Measurements from ENCODE around the gene LARGE1. TPM values are rescaled to one million over a fixed set of nuclear protein-coding genes. Genes with fewer than 3 reads are reported as not detected.

Gene LARGE1
- total RNA-seq, 4 donors from 2014 or later, result 18.7 to 82.1 (median 39.2) TPM

GRCh38 chr22:33341611-33342010 lies 578.7 kb downstream of the LARGE1 start:
- Histone ChIP-seq H3K4me1 (no peaks in the 10 kb centered on the region), H3K27ac (no peak overlapping the region), H3K27me3 (no peaks in the 10 kb centered on the region), H3K4me3 (no peak overlapping the region), H3K9me3 (no peaks in the 10 kb centered on the region), H3K36me3 (no peaks in the 10 kb centered on the region)
- TF ChIP-seq CTCF (IDR thresholded peaks at IDR 0.05), result no peak
- TF ChIP-seq POLR2A (IDR thresholded peaks at IDR 0.05), result no peak
- intact Hi-C loops (cut with DNase I; ENCODE audit: low total_unique reads), result no loop called here
- no peak for DNase-seq

- Histone ChIP-seq H3K4me3 (no peak overlapping the region), H3K9me3 (no peaks in the 10 kb centered on the region), H3K36me3 (no peaks in the 10 kb centered on the region), H3K4me1 (no peaks in the 10 kb centered on the region), H3K27me3 (no peaks in the 10 kb centered on the region), H3K27ac (no peak overlapping the region)
- DNase-seq, result no peak
- intact Hi-C loops (cut with DNase I; ENCODE audit: low total_unique reads), result no loop called here
- TF ChIP-seq POLR2A (IDR thresholded peaks at IDR 0.05) (no peak), CTCF (IDR thresholded peaks at IDR 0.05) (no peak)
Observed at GRCh38 chr22:33337524-33337923, 582.8 kb downstream of the LARGE1 start.

GRCh38 chr22:33335611-33336279 lies 584.5 kb downstream of the LARGE1 start:
- TF ChIP-seq CTCF (IDR thresholded peaks at IDR 0.05), result no peak
- no peak for TF ChIP-seq POLR2A (IDR thresholded peaks at IDR 0.05)

GRCh38 chr22:33332538-33332937 lies 587.7 kb downstream of the LARGE1 start:
- no peaks in the 10 kb centered on the region for H3K36me3 ChIP-seq
- intact Hi-C loops (cut with DNase I; ENCODE audit: low total_unique reads), result no loop called here
- no peaks in the 10 kb centered on the region for H3K9me3 ChIP-seq
- H3K4me3 ChIP-seq, result no peak overlapping the region
- no peak for TF ChIP-seq POLR2A (IDR thresholded peaks at IDR 0.05)
- TF ChIP-seq CTCF (IDR thresholded peaks at IDR 0.05), result no peak
- DNase-seq, result no peak
- H3K27ac ChIP-seq, result no peak overlapping the region
- no peaks in the 10 kb centered on the region for H3K4me1 ChIP-seq
- no peaks in the 10 kb centered on the region for H3K27me3 ChIP-seq

More at GRCh38 chr22:33335611-33336279, 584.5 kb downstream of the LARGE1 start:
- Histone ChIP-seq H3K27me3 (no peaks in the 10 kb centered on the region), H3K4me3 (no peak overlapping the region), H3K27ac (no peak overlapping the region), H3K36me3 (no peaks in the 10 kb centered on the region), H3K4me1 (no peaks in the 10 kb centered on the region), H3K9me3 (no peaks in the 10 kb centered on the region)
- intact Hi-C loops (cut with DNase I; ENCODE audit: low total_unique reads), result no loop called here
- DNase-seq, result no peak

GRCh38 chr22:33331017-33331416 lies 589.3 kb downstream of the LARGE1 start:
- Histone ChIP-seq H3K9me3 (no peaks in the 10 kb centered on the region), H3K36me3 (no peaks in the 10 kb centered on the region), H3K4me1 (no peaks in the 10 kb centered on the region), H3K4me3 (no peak overlapping the region), H3K27ac (no peak overlapping the region), H3K27me3 (no peaks in the 10 kb centered on the region)
- intact Hi-C loops (cut with DNase I; ENCODE audit: low total_unique reads), result no loop called here
- DNase-seq, result no peak
- TF ChIP-seq CTCF (IDR thresholded peaks at IDR 0.05) (no peak), POLR2A (IDR thresholded peaks at IDR 0.05) (no peak)

Measured in uterus (tissue), 4 donors.